Right lobe of liver (tissue), 6 donors: Measurements from ENCODE around the gene FOXF2. TPM values are rescaled to one million over a fixed set of nuclear protein-coding genes. Genes with fewer than 3 reads are reported as not detected.
A peak's percentile ranks its signal among the peaks of the same experiment; 100 is the strongest.

Experiments
- ATAC-seq, 4 donors: fragments of 200-7000 bp; cut with Tn5 transposase; one replicate each; pipeline ENCODE4 v1.9.1; 2020; ENCODE audit warnings: mild to moderate bottlenecking in 4 of 4, moderate library complexity in 4 of 4
- DNase-seq, 3 donors: peaks; one replicate each; pipeline ENCODE4 v3.0.0-alpha.2; 2020
- H3K27ac ChIP-seq, 3 donors: fragments of 200-600 bp; one replicate each; pipeline ENCODE4 v1.8.0; 2022
- H3K27me3 ChIP-seq, 2 donors: fragments of 200-600 bp; one replicate each; pipeline ENCODE4 v1.8.0; 2022
- H3K36me3 ChIP-seq, 4 donors: fragments of 200-600 bp; sonication (generic) in 1 of 4; one replicate each; pipeline versions ENCODE4 v1.5.1 to v1.8.0; 2017 to 2022; ENCODE audit warnings: control low read depth in 1 of 4
- H3K4me1 ChIP-seq, 4 donors: fragments of 200-600 bp; sonication (generic) in 1 of 4; one replicate each; pipeline versions ENCODE4 v1.5.1 to v1.8.0; 2017 to 2022; ENCODE audit warnings: control low read depth in 1 of 4
- H3K4me3 ChIP-seq, 3 donors: fragments of 200-600 bp; one replicate each; pipeline ENCODE4 v1.8.0; 2022
- H3K9me3 ChIP-seq, 4 donors: fragments of 200-600 bp; sonication (generic) in 1 of 4; one replicate each; pipeline versions ENCODE4 v1.5.1 to v1.8.0; 2017 to 2022; ENCODE audit warnings: control low read depth in 1 of 4
- CTCF ChIP-seq, 4 donors: fragments of 200-600 bp in 3 of 4; fragments of 450-650 bp in 1 of 4; IDR thresholded peaks; one replicate each; pipeline versions ENCODE4 v1.5.1 to v1.8.0; 2016 to 2022; ENCODE audit warnings: antibody characterized with exemption in 4 of 4, mild to moderate bottlenecking in 2 of 4
- POLR2A ChIP-seq: fragments of 450-650 bp; IDR thresholded peaks from one replicate; pipeline ENCODE4 v1.6.1; 2017; ENCODE audit warnings: antibody characterized with exemption, mild to moderate bottlenecking
- WGBS: methylation state at CpG from one replicate; pipeline ENCODE4 v1.1.6; 2018; ENCODE audit warnings: low coverage, low lambda C conversion rate; ENCODE audit not compliant: insufficient coverage; ENCODE audit errors: missing lambda C conversion rate; 5-methylcytosine and 5-hydroxymethylcytosine counted together
- intact Hi-C, 2 donors: fragments of 100-400 bp; cut with DNase I; formaldehyde crosslinking; loops; one replicate each; pipeline versions ENCODE4 v1.11.2 to v1.14.1; 2022
- total RNA-seq, 6 experiments: library from RNA; depleted of rRNA in 2 of 6; stranded (reverse); fragments of >200 nt in 2 of 6; fragmentation: NEBNext Ultra II Directional in 3 of 6; extraction: Animal tissue kit (Norgen Biotek cat#: 25700) in 3 of 6; gene quantifications; one replicate each; pipeline versions ENCODE4 v1.1.0 to v1.2.4, GENCODE V29; 2016 to 2023
- donor health status: DM: no; HTN: yes; CAD: no.
- donor health status: DM: no; HTN: no; CAD: no.
- donor health status: DM: no; HTN: no; CAD: no.
- donor health status: DM: no; HTN: yes; CAD: no.
- donor health status: DM: no; HTN: yes; CAD: no.

FOXF2 gene
- total RNA-seq, 6 experiments from 2014 or later = 0.11 to 0.19 TPM; not detected in 4

- TF ChIP-seq POLR2A = no peak
- no peak for TF ChIP-seq CTCF (IDR thresholded peaks at IDR 0.05)
- H3K27ac ChIP-seq = no peak overlapping the region
- ATAC-seq (no peak), DNase-seq (peak in 1 of 3 donors; percentile 28)
- no peak overlapping the region for H3K4me3 ChIP-seq
- no peaks in the 10 kb centered on the region for H3K27me3 ChIP-seq
- H3K4me1 ChIP-seq = no peaks in the 10 kb centered on the region
- H3K36me3 ChIP-seq = no peaks in the 10 kb centered on the region
- 74% methylated on average over 7 of the region's 11 CpGs for WGBS
- intact Hi-C loops = no loop called here
- no peaks in the 10 kb centered on the region for H3K9me3 ChIP-seq
These were observed 27.4 kb downstream of the FOXF2 start for GRCh38 chr6:1416820-1417219.

- intact Hi-C loops = no loop called here
- no peak for TF ChIP-seq CTCF (IDR thresholded peaks at IDR 0.05)
- TF ChIP-seq POLR2A = no peak
- no peaks in the 10 kb centered on the region for H3K9me3 ChIP-seq
- H3K4me1 ChIP-seq = no peaks in the 10 kb centered on the region
- no peak overlapping the region for H3K4me3 ChIP-seq
- no peaks in the 10 kb centered on the region for H3K36me3 ChIP-seq
- peak in 1 of 3 donors; percentile 4 for DNase-seq
- H3K27me3 ChIP-seq = no peaks in the 10 kb centered on the region
- 85% methylated on average over 12 of the region's 12 CpGs for WGBS
- no peak overlapping the region for H3K27ac ChIP-seq
- ATAC-seq = no peak
These were observed 28.3 kb downstream of the FOXF2 start for GRCh38 chr6:1417718-1418117.

GRCh38 chr6:1418471-1419191 is 29.3 kb downstream of the FOXF2 start:
- H3K27ac ChIP-seq = no peak overlapping the region
- no peaks in the 10 kb centered on the region for H3K9me3 ChIP-seq
- ATAC-seq (peak; percentile 30 to 52 (median 42)), DNase-seq (peak in 1 of 3 donors; percentile 23)
- H3K36me3 ChIP-seq = no peaks in the 10 kb centered on the region
- 53% methylated on average over 8 of the region's 15 CpGs for WGBS
- H3K27me3 ChIP-seq = no peaks in the 10 kb centered on the region
- intact Hi-C loops = no loop called here
- H3K4me1 ChIP-seq = no peaks in the 10 kb centered on the region
- TF ChIP-seq CTCF (IDR thresholded peaks at IDR 0.05) = no peak
- TF ChIP-seq POLR2A = no peak
- no peak overlapping the region for H3K4me3 ChIP-seq

GRCh38 chr6:1420382-1420781 is 31.0 kb downstream of the FOXF2 start:
- intact Hi-C loops = no loop called here
- no peaks in the 10 kb centered on the region for H3K36me3 ChIP-seq
- H3K4me1 ChIP-seq = no peaks in the 10 kb centered on the region
- no peaks in the 10 kb centered on the region for H3K27me3 ChIP-seq
- no peaks in the 10 kb centered on the region for H3K9me3 ChIP-seq
- no peak overlapping the region for H3K27ac ChIP-seq
- no peak for ATAC-seq
- H3K4me3 ChIP-seq = no peak overlapping the region
- TF ChIP-seq CTCF (IDR thresholded peaks at IDR 0.05) (no peak), POLR2A (no peak)
- 83% methylated on average over 1 of the region's 1 CpG for whole genome bisulfite sequencing
- DNase-seq = no peak
